MG63 (cell line): ENCODE measurements around the gene LPCAT3. TPM values are rescaled to one million over a fixed set of nuclear protein-coding genes. Genes with fewer than 3 reads are reported as not detected.
"Not testable (repeated sequence)": the region's sequence is repeated elsewhere in the genome, so short reads cannot be mapped to it uniquely, and the experiment has no call there.

Experiments used
- DNase-seq: peaks from one replicate; pipeline ENCODE4 v3.0.0-alpha.2; 2020
- H3K27me3 ChIP-seq: fragments of 250-450 bp; sonication (Bioruptor Pico); 2 replicates; pipeline ENCODE4 v1.5.1; 2020; ENCODE audit warnings: mild to moderate bottlenecking, moderate library complexity
- H3K36me3 ChIP-seq: fragments of 250-450 bp; sonication (Bioruptor Pico); 2 replicates; pipeline ENCODE4 v1.5.1; 2020; ENCODE audit warnings: mild to moderate bottlenecking, moderate library complexity
- H3K4me3 ChIP-seq: fragments of 250-450 bp; sonication (Bioruptor Pico); 2 replicates; pipeline ENCODE4 v1.5.1; 2020; ENCODE audit warnings: mild to moderate bottlenecking, moderate library complexity
- H3K9me3 ChIP-seq: fragments of 250-450 bp; sonication (Bioruptor Pico); 2 replicates; pipeline ENCODE4 v1.5.1; 2020; ENCODE audit warnings: mild to moderate bottlenecking, moderate library complexity
- total RNA-seq: library from RNA; depleted of rRNA; stranded (reverse); fragments of >200 nt; shearing (Covaris generic); gene quantifications from 2 replicates; pipeline ENCODE4 v1.2.3, GENCODE V29; 2014; ENCODE audit warnings: low replicate concordance

The LPCAT3 gene
- total RNA-seq, 1 experiment from 2014 or later = 14.3 TPM

GRCh38 chr12:7047306-7047705 is 29.0 kb upstream of the LPCAT3 start:
- Histone ChIP-seq H3K9me3 (no peaks in the 10 kb centered on the region), H3K4me3 (no peak overlapping the region), H3K36me3 (no peaks in the 10 kb centered on the region), H3K27me3 (no peaks in the 10 kb centered on the region; the same call in 1 of the 2 replicates)
- DNase-seq = no peak

- no peak for DNase-seq
- no peaks in the 10 kb centered on the region for H3K36me3 ChIP-seq
- no peaks in the 10 kb centered on the region for H3K9me3 ChIP-seq
- no peak overlapping the region for H3K4me3 ChIP-seq
- no peaks in the 10 kb centered on the region; the same call in 1 of the 2 replicates for H3K27me3 ChIP-seq
Observed at GRCh38 chr12:7046383-7047105, 28.3 kb upstream of the LPCAT3 start.

- H3K27me3 ChIP-seq = no peaks in the 10 kb centered on the region; the same call in 1 of the 2 replicates
- no peak overlapping the region for H3K4me3 ChIP-seq
- DNase-seq = no peak
- no peaks in the 10 kb centered on the region for H3K36me3 ChIP-seq
- H3K9me3 ChIP-seq = no peaks in the 10 kb centered on the region
Observed at GRCh38 chr12:7045913-7046312, 27.6 kb upstream of the LPCAT3 start.

- DNase-seq = no peak
Observed at GRCh38 chr12:7042842-7043241, 24.6 kb upstream of the LPCAT3 start.

GRCh38 chr12:7039403-7039802 is 21.1 kb upstream of the LPCAT3 start:
- no peak overlapping the region for H3K4me3 ChIP-seq
- no peaks in the 10 kb centered on the region for H3K9me3 ChIP-seq
- H3K36me3 ChIP-seq = no peaks in the 10 kb centered on the region
- DNase-seq = no peak
- no peaks in the 10 kb centered on the region for H3K27me3 ChIP-seq

More at GRCh38 chr12:7042842-7043241, 24.6 kb upstream of the LPCAT3 start:
- Histone ChIP-seq H3K36me3 (no peaks in the 10 kb centered on the region), H3K27me3 (no peaks in the 10 kb centered on the region), H3K9me3 (no peaks in the 10 kb centered on the region), H3K4me3 (no peak overlapping the region)

GRCh38 chr12:7038591-7038990 is 20.3 kb upstream of the LPCAT3 start:
- no peak for DNase-seq
- no peaks in the 10 kb centered on the region for H3K9me3 ChIP-seq
- no peak overlapping the region for H3K4me3 ChIP-seq
- no peaks in the 10 kb centered on the region for H3K27me3 ChIP-seq
- no peaks in the 10 kb centered on the region for H3K36me3 ChIP-seq

- H3K36me3 ChIP-seq, DNase-seq, H3K9me3 ChIP-seq, H3K4me3 ChIP-seq, H3K27me3 ChIP-seq: not testable (repeated sequence)
Observed at GRCh38 chr12:7037411-7037810, 19.1 kb upstream of the LPCAT3 start.

- H3K9me3 ChIP-seq = no peaks in the 10 kb centered on the region
- no peaks in the 10 kb centered on the region for H3K27me3 ChIP-seq
- DNase-seq = no peak
- H3K4me3 ChIP-seq = no peak overlapping the region
- no peaks in the 10 kb centered on the region for H3K36me3 ChIP-seq
Observed at GRCh38 chr12:7035463-7035862, 17.2 kb upstream of the LPCAT3 start.

- Histone ChIP-seq H3K9me3 (no peaks in the 10 kb centered on the region), H3K36me3 (no peaks in the 10 kb centered on the region), H3K27me3 (no peaks in the 10 kb centered on the region), H3K4me3 (no peak overlapping the region)
- no peak for DNase-seq
Observed at GRCh38 chr12:7034464-7034863, 16.2 kb upstream of the LPCAT3 start.

- Histone ChIP-seq H3K4me3 (no peak overlapping the region), H3K9me3 (no peaks in the 10 kb centered on the region), H3K27me3 (no peaks in the 10 kb centered on the region), H3K36me3 (no peaks in the 10 kb centered on the region)
- no peak for DNase-seq
Observed at GRCh38 chr12:7032990-7033389, 14.7 kb upstream of the LPCAT3 start.

GRCh38 chr12:7031306-7031705 is 13.0 kb upstream of the LPCAT3 start:
- no peak for DNase-seq
- H3K27me3 ChIP-seq = no peaks in the 10 kb centered on the region
- H3K36me3 ChIP-seq = no peaks in the 10 kb centered on the region
- no peak overlapping the region for H3K4me3 ChIP-seq
- H3K9me3 ChIP-seq = no peaks in the 10 kb centered on the region

- H3K4me3 ChIP-seq = no peak overlapping the region
- no peaks in the 10 kb centered on the region for H3K36me3 ChIP-seq
- DNase-seq = no peak
- H3K9me3 ChIP-seq = no peaks in the 10 kb centered on the region
- H3K27me3 ChIP-seq = no peaks in the 10 kb centered on the region
Observed at GRCh38 chr12:7026854-7027253, 8.6 kb upstream of the LPCAT3 start.

GRCh38 chr12:7023114-7023513 is 4.8 kb upstream of the LPCAT3 start:
- Histone ChIP-seq H3K9me3 (no peaks in the 10 kb centered on the region), H3K4me3 (no peak overlapping the region), H3K36me3 (no peaks in the 10 kb centered on the region), H3K27me3 (no peaks in the 10 kb centered on the region)
- DNase-seq = no peak

GRCh38 chr12:7021956-7022355 is 3.7 kb upstream of the LPCAT3 start:
- H3K4me3 ChIP-seq = no peak overlapping the region
- H3K36me3 ChIP-seq = no peaks in the 10 kb centered on the region
- H3K9me3 ChIP-seq = no peaks in the 10 kb centered on the region
- no peaks in the 10 kb centered on the region for H3K27me3 ChIP-seq
- peak; percentile 38 for DNase-seq

- Histone ChIP-seq H3K27me3 (no peaks in the 10 kb centered on the region), H3K4me3 (peak overlapping the region; percentile 91), H3K36me3 (no peaks in the 10 kb centered on the region), H3K9me3 (no peaks in the 10 kb centered on the region)
- no peak for DNase-seq
Observed at GRCh38 chr12:7019043-7019569, 830 bp upstream of the LPCAT3 start.

- DNase-seq = no peak
- peak overlapping the region; percentile 91 for H3K4me3 ChIP-seq
- H3K36me3 ChIP-seq = no peaks in the 10 kb centered on the region
- H3K9me3 ChIP-seq = no peaks in the 10 kb centered on the region
- no peaks in the 10 kb centered on the region for H3K27me3 ChIP-seq
Observed at GRCh38 chr12:7017870-7018349, 366 bp downstream of the LPCAT3 start.

- DNase-seq = no peak
- Histone ChIP-seq H3K27me3 (no peaks in the 10 kb centered on the region), H3K36me3 (peaks cover 4% of the 10 kb centered on the region), H3K9me3 (no peaks in the 10 kb centered on the region), H3K4me3 (peak overlapping the region; percentile 91)
Observed at GRCh38 chr12:7016958-7017571, 1.2 kb downstream of the LPCAT3 start.
